Measurements from ENCODE around the gene NRGN.

Gene NRGN

GRCh38 chr11:124739479-124740276, at the start of gene NRGN:
NRGN (plus strand) TSS chr11:124739942; CDS start chr11:124740085, 143 bp downstream.
- FAIRE-seq = no peak

GRCh38 chr11:124693142-124693541, 46.6 kb upstream of the NRGN start:
- FAIRE-seq = no peak

- FAIRE-seq = no peak
Measured at GRCh38 chr11:124699547-124699946, 40.2 kb upstream of the NRGN start.

- no peak for FAIRE-seq
Measured at GRCh38 chr11:124700028-124700427, 39.7 kb upstream of the NRGN start.

- no peak for FAIRE-seq
Measured at GRCh38 chr11:124707829-124708228, 31.9 kb upstream of the NRGN start.

- FAIRE-seq = no peak
Measured at GRCh38 chr11:124712392-124712791, 27.4 kb upstream of the NRGN start.

GRCh38 chr11:124716591-124716990, 23.2 kb upstream of the NRGN start:
- no peak for FAIRE-seq

GRCh38 chr11:124717421-124717785, 22.3 kb upstream of the NRGN start:
- no peak for FAIRE-seq

GRCh38 chr11:124717786-124718651, 21.7 kb upstream of the NRGN start:
- no peak for FAIRE-seq

- no peak for FAIRE-seq
Measured at GRCh38 chr11:124718801-124719200, 20.9 kb upstream of the NRGN start.

- no peak for FAIRE-seq
Measured at GRCh38 chr11:124719534-124719933, 20.2 kb upstream of the NRGN start.

- FAIRE-seq = no peak
Measured at GRCh38 chr11:124722176-124722575, 17.6 kb upstream of the NRGN start.

GRCh38 chr11:124724979-124725718, 14.6 kb upstream of the NRGN start:
- no peak for FAIRE-seq

- no peak for FAIRE-seq
Measured at GRCh38 chr11:124725719-124726105, 14.0 kb upstream of the NRGN start.

GRCh38 chr11:124727474-124727873, 12.3 kb upstream of the NRGN start:
- FAIRE-seq = no peak

GRCh38 chr11:124728134-124728533, 11.6 kb upstream of the NRGN start:
- no peak for FAIRE-seq

GRCh38 chr11:124729571-124729970, 10.2 kb upstream of the NRGN start:
- no peak for FAIRE-seq

GRCh38 chr11:124732230-124732629, 7.5 kb upstream of the NRGN start:
- no peak for FAIRE-seq

GRCh38 chr11:124736736-124737135, 3.0 kb upstream of the NRGN start:
- FAIRE-seq = no peak

GRCh38 chr11:124737638-124738305, 2.0 kb upstream of the NRGN start:
- FAIRE-seq = no peak

- no peak for FAIRE-seq
Measured at GRCh38 chr11:124738713-124739478, 846 bp upstream of the NRGN start.

Data from endometrium (tissue), 2 donors.